ENCODE measurements around the gene UIMC1.

Gene UIMC1

DNA sequence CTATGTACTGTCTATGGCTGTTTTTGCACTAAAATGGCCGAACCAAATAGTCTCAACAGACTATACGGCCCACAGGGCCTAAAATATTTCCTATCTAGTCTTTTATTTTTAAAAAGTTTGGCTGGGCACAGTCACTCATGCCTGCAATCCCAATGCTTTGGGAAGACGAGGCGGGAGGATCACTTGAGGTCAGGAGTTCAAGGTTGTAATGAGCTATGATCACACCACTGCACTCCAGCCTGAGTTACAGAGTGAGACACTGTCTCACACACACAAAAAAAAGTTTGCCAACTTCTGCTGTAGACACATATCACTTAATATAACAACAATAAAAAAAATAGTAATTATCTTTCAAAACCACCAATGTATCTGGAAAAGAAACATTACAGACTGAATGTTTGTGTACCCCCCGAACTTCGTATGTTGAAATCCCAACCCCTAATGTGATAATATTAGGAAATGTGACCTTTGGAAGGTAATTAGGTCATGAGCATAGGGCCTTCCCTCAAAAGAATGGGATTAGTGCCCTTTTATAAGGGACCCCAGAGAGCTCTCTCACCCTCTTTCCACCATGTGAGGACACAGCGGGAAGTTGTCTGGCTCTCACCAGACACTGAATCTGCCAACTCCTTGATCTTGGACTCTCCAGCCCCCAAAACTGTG, 53.9 kb downstream of the UIMC1 start:
- no peak for DNase-seq

DNA sequence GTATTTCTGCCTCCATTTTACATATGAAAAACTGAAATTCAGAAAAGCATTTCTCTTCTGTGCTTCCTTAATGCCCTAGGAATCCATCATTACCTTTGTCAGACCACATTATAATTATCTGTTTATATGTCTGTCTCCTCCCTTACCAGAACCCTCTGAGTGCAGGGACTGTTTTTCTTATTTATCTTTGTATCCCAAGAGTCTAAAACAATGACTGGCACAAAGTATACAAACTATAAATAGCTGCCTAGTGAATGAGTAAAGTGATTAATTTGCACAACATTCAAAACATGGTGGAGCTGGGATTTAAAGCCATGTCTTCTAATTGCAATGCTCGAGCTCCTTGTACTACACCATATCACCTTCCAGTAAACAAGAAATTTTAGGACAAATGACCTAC, 58.1 kb downstream of the UIMC1 start:
- no peak for DNase-seq

DNA sequence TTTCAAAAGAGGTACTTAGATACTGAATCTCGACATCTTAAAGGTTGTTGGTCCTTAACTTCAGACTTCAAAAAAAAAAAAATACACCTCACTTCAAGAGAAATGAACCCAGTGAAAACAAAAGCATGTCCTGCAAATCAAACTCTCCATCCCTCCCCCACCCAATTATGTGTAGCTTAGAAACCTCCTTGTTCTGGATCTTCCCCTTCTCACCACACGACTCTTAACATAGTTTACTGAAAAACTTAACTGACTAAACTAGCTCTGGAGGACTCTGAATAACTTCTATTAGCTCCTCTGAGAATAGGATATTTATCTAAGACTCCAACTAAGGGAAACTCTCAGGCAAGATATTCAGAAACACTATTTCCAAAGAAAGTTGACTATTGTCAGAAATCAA, 58.7 kb downstream of the UIMC1 start:
- DNase-seq, result no peak

DNA sequence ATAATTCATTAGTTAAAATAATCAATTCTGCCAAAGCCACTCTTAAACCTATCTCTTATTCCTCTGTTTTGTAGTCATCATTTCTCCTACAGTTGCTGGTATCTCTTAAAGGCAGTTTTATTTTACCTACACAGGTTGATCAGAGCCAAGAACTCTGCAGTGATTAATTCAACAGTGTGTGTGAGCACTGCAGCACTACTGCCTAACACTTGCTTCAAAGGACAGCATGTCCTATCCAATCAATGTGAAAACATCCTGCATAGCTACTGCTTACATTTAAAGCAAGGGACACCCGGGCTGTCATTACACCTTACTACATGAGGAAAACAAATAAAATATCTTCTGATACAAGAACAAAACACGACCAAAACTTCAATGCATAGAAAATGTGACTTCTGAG, 62.3 kb downstream of the UIMC1 start:
- no peak for DNase-seq

DNA sequence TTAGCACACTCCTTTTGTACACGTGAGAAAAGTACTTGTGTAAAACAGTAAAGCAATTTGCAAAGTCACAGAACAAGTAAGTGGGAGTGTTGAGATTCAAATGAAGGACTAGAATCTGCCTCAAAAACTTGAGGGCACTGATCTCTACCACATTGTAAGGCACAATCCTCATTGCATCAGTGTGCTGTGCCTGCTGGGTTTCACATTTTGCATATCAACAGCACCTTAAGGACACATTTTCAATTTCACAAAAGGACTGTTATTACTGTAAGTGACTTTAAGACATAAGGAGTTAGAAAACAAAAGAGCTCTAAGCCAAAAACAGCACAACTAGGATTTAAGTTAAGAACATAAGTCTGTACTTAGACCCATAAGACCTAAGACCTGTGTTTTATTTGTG, 62.8 kb downstream of the UIMC1 start:
- no peak for DNase-seq

DNA sequence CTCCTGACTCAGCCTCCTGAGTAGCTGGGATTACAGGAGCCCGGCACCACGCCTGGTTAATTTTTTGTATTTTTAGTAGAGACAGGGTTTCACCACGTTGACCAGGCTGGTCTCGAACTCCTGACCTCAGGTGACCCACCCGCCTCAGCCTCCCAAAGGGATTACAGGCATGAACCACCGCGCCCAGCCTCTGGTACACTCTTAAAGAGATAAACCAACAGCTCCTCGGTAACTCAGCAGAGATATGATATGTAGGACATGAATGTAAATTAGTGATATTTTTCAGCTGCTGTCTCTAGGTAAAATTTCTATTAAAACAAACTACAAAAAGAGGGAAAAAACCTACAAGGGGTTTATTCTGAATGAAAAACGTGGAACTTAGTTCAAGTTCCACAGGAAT, 64.6 kb downstream of the UIMC1 start:
- no peak for DNase-seq

DNA sequence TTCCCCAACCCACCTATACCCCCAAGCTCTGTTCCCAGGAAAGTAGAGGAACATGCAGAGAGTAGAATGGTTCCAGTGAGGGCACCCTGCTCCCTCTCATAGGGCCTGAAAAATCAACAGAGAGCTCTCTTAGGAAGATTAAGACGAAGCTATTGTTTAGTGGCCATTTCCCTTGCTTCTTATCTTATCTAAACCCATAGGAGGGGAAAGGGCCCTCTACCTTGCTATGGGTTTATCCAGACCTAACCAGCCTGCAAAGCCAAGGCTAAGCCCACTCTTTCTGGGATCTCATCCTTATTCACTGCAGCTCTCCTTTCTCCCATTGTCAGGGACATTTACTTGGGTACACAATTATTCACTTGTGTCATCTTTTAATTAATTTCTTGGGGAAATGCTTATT, 68.1 kb downstream of the UIMC1 start:
- no peak for DNase-seq

DNA sequence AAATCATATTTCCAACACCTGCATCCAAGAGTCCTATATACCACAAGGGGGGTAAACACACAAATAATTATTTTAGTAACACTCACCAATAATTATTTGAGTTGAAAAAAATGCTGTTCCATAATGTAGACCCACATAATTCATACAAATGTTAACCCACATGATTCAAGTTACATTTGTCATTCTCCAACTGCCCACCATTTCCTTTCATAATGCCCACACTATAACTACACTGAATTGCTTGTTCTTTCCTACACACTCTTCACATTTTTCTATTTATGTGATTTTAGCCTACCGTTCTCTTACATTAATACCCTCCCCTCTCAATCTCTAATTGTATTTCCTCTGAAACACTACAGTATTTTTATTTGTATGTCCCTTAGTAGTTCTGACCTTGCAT, 71.6 kb downstream of the UIMC1 start:
- no peak for DNase-seq

DNA sequence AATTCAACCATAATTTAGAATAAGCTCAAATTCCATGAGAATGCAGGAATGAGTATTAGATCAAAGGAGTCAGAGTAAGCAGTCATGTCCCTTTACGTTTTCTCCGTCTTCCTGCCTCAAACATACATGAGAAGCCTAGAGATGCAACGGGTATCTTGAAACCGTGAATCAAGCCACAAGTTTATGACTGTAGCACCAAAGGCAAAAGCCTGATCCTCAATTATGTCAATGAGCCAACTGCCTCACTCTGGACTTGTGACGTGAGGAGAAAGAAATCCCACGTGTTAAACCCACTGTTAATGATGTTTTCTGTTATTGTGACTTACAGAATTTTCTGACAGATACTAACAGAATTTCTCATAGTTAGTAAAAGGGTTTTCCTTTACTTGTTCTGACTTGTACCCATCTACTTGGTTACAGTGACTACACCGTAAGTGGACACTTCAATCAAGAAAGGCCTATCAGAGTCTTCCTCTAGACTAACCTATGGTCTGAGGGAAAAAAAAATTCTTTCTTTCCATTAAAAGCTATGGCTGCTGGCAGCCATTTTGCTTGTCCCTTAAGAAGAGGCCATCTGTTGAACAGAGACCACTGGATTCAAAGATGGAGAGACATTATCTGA, 72.2 kb downstream of the UIMC1 start:
- no peak for DNase-seq

DNA sequence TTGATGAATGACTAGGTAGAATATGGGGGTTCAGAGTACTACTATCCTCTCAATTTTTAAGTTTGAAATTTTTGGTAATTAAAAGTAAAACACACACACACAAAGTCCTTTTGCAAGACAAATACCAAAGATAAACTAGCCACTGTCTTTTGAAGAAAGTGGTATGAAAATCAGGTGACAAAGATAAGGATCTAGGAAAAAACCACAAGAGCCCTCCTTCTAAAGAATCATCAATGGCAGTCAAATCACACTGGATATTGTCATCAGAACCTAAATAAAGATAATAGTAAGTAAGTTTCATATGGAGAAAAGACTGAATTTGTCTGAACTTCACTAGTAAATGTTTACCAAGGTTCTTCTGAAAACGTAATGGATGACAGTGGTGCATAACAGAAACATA, 76.9 kb downstream of the UIMC1 start:
- DNase-seq, result no peak

DNA sequence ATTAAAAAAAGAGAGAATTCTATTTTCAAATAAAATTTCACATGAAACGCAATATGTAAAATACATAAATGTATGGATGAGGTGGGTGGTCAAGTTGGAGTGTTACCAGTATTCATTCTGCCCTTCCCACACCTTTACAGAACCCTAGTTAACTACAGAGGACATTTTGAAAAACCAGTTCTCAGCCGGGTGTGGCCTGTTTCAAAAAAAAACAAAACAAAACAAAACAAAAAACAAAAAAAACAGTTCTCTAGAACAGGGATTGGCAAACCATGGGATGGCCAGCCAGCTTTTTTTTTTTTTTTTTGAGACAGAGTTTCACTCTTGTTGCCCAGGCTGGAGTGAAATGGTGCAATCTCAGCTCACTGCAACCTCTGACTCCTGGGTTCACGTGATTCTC, 79.0 kb downstream of the UIMC1 start:
- no peak for DNase-seq

DNA sequence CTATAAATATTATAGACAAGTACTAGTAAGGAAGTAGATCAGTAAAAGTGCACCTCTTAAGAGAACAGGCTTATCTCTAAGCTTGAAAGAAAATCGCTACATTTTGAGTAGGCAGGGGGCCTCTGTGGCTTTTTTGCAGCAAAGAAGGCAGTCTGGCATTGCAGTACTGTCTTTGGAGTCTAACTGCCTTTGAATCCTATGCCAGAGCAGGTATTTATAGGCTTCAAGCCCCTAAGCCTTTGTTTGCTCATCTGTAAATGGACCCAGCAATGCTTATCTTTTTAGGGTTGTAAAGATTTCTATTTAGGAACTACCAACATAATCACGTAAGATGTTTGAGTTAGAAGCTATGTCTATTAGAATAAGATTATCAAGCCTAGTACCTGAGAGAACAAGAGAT, 83.8 kb downstream of the UIMC1 start:
- DNase-seq, result no peak

DNA sequence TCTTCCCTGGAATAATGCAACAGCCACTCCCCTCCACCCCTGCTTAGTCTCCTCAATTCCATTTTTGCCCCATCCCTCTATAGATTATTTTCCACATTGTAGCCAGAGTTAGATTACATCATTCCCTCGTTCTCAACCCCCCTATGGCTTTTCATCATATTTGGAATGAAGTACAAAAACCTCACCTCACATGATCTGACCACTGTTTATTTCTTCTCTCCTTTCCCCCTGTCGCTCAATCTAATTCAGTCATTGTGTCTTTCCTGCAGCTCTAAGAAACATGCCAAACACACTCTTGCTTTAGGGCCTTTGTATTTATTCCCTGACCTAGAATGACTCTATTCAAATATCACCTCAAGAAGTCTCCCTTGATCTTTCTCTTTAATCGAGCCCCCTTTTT, 84.9 kb downstream of the UIMC1 start:
- no peak for DNase-seq

DNA sequence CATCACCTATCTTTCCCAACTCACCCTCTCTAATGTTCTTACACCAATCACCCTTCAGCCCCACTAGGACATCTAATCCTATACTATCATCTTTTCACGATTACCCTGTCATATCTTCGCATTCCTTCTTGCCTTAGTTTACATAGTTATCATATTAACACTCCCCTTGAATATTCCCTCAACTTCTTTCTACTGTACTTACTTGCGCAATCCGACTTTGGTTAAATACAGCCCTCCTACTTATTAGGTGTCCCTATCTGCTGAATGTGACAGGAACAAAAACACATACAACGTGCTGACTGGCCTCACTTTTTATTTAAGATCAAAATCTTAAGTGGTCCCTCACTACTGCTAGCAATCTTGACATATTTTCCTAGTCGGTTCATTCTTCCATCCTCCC, 88.0 kb downstream of the UIMC1 start:
- no peak for DNase-seq

DNA sequence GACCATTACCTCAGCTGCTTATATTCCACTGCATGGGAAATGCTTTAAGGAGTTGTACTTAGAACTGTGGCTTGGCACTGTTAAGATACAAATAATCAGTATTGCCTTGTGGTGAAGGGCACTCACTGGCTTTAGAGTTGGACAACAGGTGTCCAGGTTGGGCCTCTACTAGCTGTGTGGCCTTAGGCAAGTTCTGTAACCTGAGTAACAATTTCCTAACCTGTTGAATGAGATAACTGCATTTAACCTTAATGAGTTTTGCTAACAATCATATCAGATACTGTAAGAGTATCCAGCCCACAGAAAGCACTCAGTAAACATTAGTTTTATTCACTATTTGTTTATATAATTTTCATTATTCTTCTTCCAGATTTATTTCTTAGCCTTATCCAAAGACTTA, 90.2 kb downstream of the UIMC1 start:
- DNase-seq, result no peak

DNA sequence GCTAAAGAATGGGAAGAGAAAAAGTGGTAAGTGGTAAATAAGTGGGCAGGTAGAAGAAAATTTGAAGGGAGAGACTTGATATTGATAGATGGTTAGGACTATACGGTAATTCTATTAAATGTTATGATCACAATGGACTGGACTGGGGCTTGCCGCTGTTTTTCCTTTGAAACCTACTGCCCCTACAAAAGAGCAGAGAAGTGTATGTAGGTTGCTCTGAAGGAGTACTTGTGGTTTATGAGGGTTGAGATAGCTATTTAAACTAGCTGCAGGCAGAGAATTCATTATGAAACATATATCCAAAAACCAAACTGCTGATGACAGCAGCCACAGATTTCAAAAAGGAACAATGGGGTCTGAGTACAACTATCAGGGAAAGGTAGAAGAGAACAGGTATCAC, 90.7 kb downstream of the UIMC1 start:
- no peak for DNase-seq

DNA sequence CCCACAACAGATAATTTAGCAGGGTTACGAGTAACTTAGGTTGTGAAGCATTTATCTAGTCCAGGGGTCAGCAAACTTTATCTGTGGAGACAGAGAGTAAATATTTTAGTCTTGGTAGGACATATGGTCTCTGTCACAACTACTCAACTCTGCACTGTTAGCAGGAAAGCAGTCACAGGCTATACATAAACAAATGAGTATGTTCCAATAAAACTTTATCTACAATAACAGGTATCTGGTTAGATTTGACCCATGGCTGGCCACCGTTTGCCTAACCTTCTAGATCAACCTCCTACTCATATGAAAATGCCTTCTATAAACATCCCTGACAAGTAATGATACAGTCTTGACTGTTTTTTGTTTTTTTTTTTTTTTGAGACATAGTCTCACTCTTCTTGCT, 94.5 kb downstream of the UIMC1 start:
- DNase-seq, result no peak

DNA sequence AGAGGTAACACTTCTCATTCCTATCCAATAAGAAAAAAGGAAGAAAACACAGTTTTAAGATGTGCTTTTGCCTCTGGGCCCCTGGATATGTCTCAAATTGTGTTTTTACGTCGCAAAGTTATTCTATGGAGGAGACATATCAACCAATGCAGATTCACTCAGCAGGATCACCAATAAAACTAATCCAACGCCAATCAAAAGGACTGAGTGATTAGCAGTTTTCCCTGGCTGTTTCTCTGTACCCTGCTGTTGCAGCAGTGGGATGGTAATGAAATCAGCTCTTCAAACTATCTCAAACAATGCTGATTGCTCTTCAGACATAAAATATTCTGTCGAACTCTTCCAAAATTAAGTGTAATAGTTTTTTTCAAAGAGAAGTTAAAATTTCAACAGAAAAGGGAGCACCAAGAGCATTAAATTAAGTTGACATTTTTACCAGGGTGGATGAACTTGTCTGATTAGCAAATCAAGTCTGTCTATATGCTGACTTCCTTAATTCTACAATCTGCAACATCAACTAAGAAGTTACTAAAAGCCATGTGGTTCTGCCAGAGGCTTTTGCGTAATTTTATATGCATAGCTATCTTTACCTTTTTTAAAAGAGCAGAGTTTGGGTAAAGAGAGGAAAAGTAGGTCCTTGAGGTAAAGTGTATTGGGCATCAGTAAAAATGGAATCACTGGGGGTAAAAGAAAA, 97.8 kb downstream of the UIMC1 start:
- DNase-seq, result no peak

DNA sequence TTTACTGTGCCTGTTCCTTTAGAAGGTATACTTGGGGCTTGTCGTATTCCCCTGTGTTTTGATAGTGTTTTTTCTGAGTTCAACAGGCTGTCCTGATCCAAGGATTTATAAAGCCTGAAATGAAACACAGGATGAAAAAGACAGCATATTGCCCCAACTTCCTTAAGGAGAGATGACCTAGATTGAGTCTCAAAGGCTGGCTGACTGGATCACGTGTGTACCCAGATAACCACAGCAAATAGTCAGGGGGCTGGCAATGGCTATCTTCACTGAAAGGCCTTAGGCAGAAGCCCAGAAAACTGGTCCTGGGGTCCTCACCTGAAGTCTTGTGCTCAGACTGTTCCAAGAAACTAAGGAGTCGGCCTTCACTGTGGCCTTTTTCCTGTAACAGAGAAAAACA, 99.8 kb downstream of the UIMC1 start:
- DNase-seq, result no peak

DNA sequence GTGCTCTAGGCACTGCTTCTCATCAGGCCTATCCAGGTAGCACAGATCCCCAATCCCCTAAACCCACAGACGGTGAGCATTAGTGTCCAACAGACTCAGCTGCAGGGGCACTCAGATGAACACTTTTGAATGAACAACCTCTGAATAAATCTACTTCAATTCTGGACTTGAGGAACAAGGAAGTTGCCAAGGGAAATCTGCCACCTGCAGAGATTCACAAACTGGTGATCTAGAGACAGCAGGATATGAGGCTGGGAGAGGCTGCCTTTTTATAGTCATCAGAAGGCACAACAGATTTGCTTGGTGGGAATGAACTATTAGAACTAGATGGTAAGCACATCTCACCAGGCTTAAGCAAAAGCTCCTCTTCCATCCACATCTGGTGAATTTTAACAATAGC, 100.5 kb downstream of the UIMC1 start:
- no peak for DNase-seq

DNA sequence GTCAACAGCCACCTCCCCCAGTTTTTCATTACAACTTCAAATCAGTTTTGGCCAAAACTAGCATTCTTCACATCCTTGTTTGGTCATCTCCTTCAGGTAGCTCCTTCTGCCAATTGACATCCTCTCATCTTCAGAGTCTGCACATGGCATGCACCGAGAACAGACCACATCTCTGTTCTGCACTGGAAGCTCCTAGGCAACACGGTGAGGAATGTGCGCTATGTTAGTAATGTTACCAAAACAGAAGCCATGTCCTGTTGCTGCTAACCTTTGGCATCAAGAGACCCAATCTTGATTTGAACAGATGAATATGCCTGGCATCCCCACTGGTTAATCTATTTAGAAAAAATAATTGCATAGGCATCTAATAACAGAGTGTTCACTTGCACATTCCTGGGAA, 102.3 kb downstream of the UIMC1 start:
- no peak for DNase-seq

DNA sequence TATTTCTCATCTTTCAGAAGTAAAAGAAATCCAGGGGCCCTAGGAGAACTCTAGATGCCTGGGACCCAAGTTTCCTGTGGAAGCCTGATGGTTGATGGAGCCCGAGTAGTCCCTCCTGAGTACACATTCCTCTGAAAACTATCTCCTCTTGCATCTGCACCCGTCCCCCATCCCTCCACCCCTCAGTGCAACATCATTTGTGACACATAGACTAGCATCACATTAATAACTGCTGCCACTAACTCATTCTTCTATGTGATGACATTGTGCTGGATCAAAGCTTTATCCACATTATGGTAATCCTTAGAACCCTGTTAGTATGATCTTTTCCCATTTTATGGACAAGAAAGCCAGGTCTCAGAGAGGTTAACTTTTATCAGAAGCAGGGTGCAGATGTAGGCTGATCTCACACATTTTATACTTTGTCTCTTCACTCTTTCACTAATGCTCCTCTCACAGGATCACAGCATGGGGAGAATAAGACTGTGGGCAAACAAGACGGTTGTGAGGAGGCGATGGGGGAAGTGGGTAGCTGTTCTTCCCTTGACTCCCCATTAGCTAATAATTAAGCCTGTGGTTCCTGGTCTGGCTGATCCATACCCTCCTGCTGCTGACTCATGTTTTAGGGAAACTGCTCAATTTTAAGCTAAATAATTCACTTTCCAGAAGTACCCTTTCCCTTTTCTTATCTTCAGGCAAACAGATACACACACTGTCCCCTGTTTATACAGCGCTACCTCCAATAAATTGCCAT, 103.5 kb downstream of the UIMC1 start:
- no peak for DNase-seq

DNA sequence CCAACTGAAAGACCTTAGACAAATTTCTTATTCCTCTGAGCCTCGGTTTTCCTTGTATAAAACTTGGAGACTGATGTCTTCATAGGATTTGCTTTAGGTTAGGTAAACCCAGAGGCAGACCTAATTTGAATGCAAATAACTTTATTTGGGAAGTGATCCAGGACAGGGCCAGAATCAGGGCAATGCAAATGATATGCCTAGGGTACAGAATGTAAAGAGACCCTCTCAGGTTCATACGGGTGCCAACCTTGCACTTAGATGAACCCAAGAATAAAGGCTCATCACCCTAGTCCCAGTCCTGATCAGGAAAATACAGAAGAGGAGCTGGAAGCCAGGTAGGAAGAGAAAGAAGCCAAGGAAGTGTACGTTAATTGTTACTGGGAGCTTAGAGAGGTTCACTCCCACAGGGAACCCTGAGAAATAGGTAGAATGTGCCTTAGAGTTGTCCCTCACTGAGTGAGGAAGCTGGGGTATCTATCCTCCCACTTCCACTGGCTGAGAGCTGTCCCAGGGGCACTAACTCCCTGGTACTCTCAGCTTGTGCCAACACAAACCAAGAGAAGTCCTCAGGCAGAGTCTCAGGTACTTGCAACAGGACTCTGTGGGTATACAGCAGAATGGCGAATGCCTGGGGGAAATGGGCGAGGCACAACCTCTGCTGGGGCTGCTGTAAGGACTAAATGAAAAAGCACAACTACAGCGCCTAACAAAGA, 104.3 kb downstream of the UIMC1 start:
- no peak for DNase-seq

Data from SHP77 (cell line).